Stimulated activated naive CD8-positive, alpha-beta T cell treated with anti-CD3 and anti-CD28 coated beads, Interleukin-15, Interleukin-2, amounts not matched to agents 100 ng/mL and 50 ng/mL, for 24 hours (primary cell): Measurements from ENCODE around the gene ZNF334.
A peak's percentile ranks its signal among the peaks of the same experiment; 100 is the strongest.

ENCODE experiments used
- H3K27ac Mint-ChIP-seq: one replicate; pipeline ENCODE4 v1.8.0; 2021; ENCODE audit warnings: mild to moderate bottlenecking, mixed read lengths
- H3K27me3 Mint-ChIP-seq: one replicate; pipeline ENCODE4 v1.8.0; 2021; ENCODE audit warnings: mixed read lengths
- H3K36me3 Mint-ChIP-seq: one replicate; pipeline ENCODE4 v1.8.0; 2021; ENCODE audit warnings: low read depth, mixed read lengths
- H3K4me1 Mint-ChIP-seq: one replicate; pipeline ENCODE4 v1.8.0; 2021; ENCODE audit warnings: low read depth, mixed read lengths
- H3K4me3 Mint-ChIP-seq: one replicate; pipeline ENCODE4 v1.8.0; 2021; ENCODE audit warnings: mild to moderate bottlenecking, mixed read lengths
- H3K9me3 Mint-ChIP-seq: one replicate; pipeline ENCODE4 v1.8.0; 2021; ENCODE audit warnings: mixed read lengths

Gene ZNF334

DNA sequence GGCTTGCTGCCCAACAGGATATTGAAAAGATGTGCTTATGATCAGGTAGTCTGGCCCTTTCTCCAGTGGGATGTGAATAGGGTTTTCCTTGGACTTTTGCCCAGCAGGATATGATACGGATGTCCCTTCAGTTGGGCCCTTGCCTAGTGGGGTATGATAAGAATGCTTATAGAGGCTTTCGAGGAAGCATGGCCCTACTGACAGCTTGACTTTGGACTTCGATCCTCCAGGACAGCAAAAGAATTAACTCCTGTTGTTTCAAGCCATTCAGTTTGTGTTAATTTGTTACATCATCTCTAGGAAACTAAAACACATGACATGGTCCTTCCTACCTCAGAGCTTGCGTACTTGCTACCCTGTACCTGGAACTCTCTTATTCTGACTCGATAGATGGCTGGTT, 9.7 kb upstream of the ZNF334 start:
- Mint-ChIP-seq H3K36me3 (no peaks in the 10 kb centered on the region), H3K4me1 (no peaks in the 10 kb centered on the region), H3K9me3 (no peaks in the 10 kb centered on the region), H3K4me3 (no peak overlapping the region), H3K27me3 (peaks cover 27% of the 10 kb centered on the region), H3K27ac (no peak overlapping the region)

GRCh38 chr20:46520976-46521579, 7.7 kb upstream of the ZNF334 start:
- no peaks in the 10 kb centered on the region for H3K4me1 Mint-ChIP-seq
- H3K36me3 Mint-ChIP-seq, result no peaks in the 10 kb centered on the region
- H3K4me3 Mint-ChIP-seq, result no peak overlapping the region
- no peaks in the 10 kb centered on the region for H3K9me3 Mint-ChIP-seq
- no peak overlapping the region for H3K27ac Mint-ChIP-seq
- peaks cover 31% of the 10 kb centered on the region for H3K27me3 Mint-ChIP-seq

GRCh38 chr20:46520540-46520939, 7.2 kb upstream of the ZNF334 start:
- H3K36me3 Mint-ChIP-seq, result no peaks in the 10 kb centered on the region
- H3K27me3 Mint-ChIP-seq, result peaks cover 34% of the 10 kb centered on the region
- H3K27ac Mint-ChIP-seq, result no peak overlapping the region
- no peak overlapping the region for H3K4me3 Mint-ChIP-seq
- no peaks in the 10 kb centered on the region for H3K4me1 Mint-ChIP-seq
- H3K9me3 Mint-ChIP-seq, result no peaks in the 10 kb centered on the region

GRCh38 chr20:46519471-46520068, 6.2 kb upstream of the ZNF334 start:
- H3K4me3 Mint-ChIP-seq, result no peak overlapping the region
- H3K9me3 Mint-ChIP-seq, result no peaks in the 10 kb centered on the region
- H3K27me3 Mint-ChIP-seq, result peaks cover 28% of the 10 kb centered on the region
- H3K36me3 Mint-ChIP-seq, result no peaks in the 10 kb centered on the region
- no peak overlapping the region for H3K27ac Mint-ChIP-seq
- H3K4me1 Mint-ChIP-seq, result no peaks in the 10 kb centered on the region

DNA sequence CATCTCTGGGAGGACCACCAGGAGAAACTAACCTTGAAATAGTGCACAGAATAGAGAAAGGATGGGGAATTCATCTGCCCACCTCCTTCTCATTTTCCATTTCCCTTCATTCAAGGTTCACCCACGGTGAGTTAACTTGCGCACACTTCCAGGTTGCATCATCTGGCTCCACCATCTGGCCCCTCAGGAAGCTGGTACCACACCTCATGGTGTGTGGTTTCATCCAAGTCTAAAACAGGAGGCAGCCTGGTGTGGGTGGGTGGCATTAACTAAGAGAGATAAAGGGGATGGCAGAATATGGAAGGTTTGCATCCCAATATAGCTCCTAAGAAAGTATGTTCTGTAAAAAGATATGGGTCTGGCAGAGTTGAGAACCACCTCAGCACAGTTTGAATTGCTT, 3.8 kb downstream of the ZNF334 start:
- H3K27ac Mint-ChIP-seq, result peak overlapping the region; percentile 23
- H3K4me1 Mint-ChIP-seq, result peaks cover 25% of the 10 kb centered on the region
- no peak overlapping the region for H3K4me3 Mint-ChIP-seq
- H3K36me3 Mint-ChIP-seq, result peaks cover 8% of the 10 kb centered on the region
- H3K27me3 Mint-ChIP-seq, result peaks cover 38% of the 10 kb centered on the region
- no peaks in the 10 kb centered on the region for H3K9me3 Mint-ChIP-seq

DNA sequence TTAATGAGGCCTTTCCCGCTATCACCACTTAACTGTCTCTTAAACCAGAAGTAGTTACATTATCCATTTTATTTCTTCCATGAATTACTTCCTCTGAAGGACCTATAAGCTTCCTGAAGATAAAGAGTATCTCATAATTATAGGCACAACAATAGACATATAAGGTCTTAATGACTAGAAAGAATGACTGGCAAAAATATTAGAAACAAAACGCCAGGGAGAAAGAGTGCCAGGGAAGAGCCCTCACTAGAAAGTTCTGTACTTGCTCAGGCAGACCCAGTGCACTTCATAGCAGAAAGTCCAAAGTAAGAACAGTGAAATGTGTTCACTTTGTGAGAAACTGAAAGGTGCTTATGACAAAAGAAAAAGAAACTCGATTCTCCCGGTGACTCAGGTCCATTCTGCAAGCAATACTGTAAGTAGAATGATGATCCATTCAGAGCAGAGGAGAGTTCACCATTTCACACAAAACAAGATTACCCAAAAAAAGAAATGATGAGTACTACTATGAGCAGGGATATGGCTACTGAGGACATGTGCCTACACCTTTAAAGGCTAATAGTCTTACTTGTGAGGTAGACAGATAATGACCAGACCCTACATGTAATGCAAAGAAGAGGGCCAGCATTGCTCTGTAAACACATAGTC, 5.5 kb downstream of the ZNF334 start:
- no peak overlapping the region for H3K4me3 Mint-ChIP-seq
- peaks cover 14% of the 10 kb centered on the region for H3K9me3 Mint-ChIP-seq
- H3K36me3 Mint-ChIP-seq, result peaks cover 24% of the 10 kb centered on the region
- H3K27ac Mint-ChIP-seq, result no peak overlapping the region
- peaks cover 24% of the 10 kb centered on the region for H3K4me1 Mint-ChIP-seq
- H3K27me3 Mint-ChIP-seq, result peaks cover 45% of the 10 kb centered on the region

DNA sequence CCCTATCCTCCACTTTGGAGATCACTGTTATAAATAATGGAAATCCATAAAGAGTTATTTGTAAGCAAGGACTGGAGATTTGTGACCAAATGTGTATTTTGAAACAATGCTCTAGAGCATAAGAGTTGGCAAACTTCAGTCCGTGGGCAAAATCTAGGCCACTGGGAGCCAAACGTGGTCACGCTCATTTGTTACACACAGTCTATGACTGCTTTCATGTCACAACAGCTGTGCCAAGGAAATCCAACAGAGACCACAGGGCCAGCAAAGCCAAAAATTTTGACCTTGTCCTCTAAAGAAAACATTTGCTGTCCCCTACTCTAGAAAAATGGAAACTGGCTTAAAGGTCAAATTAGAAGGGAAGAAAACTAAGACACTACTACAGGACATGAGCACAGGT, 7.9 kb downstream of the ZNF334 start:
- Mint-ChIP-seq H3K4me3 (no peak overlapping the region), H3K9me3 (peaks cover 33% of the 10 kb centered on the region), H3K27me3 (peaks cover 43% of the 10 kb centered on the region), H3K27ac (no peak overlapping the region), H3K36me3 (peaks cover 35% of the 10 kb centered on the region), H3K4me1 (peaks cover 19% of the 10 kb centered on the region)

DNA sequence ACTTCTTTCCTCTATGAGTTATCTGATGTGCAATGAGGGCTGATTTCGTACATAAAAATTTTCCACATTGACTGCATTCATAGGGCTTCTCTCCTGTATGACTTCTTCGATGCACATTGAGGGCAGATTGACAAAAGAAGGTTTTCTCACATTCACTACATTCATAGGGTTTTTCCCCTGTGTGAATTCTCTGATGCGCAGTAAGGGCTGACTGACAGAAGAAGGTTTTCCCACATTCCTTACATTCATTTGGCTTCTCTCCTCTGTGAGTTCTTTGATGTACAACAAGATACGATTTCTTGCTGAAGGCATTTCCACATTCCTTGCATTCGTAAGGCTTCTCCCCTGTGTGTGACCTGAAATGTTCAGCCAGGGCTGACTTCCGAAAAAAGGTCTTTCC, 11.4 kb downstream of the ZNF334 start:
- peaks cover 26% of the 10 kb centered on the region for H3K27me3 Mint-ChIP-seq

DNA sequence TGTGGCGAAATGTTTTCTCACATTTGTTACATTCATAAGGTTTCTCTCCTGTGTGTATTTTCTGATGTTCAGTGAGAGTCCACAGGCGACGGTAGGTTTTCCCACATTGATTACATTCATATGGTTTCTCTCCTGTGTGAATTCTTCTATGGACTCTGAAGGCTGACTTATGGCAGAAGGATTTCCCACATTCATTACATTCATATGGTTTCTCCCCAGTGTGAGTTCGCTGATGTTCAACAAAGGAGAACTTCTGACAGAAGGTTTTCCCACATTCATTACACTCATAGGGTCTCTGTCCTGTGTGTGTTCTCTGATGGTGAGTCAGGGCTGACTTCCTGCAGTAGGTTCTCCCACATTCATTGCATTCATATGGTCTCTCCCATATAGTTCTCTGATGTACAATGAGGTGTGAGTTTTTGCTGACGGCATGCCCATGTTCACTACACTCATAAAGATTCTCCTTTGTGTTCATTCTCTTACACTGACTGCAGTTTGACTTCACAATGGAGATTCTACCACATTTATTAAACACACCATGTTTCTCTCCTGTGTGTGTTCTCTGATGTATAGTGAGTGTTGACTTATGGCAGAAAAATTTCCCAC, 11.9 kb downstream of the ZNF334 start:
- Mint-ChIP-seq H3K27me3 (peaks cover 26% of the 10 kb centered on the region), H3K36me3 (peaks cover 31% of the 10 kb centered on the region), H3K27ac (no peak overlapping the region), H3K4me1 (no peaks in the 10 kb centered on the region), H3K9me3 (peaks cover 37% of the 10 kb centered on the region), H3K4me3 (no peak overlapping the region)

More for the DNA sequence above, 11.4 kb downstream of the ZNF334 start:
- H3K36me3 Mint-ChIP-seq, result peaks cover 31% of the 10 kb centered on the region
- H3K4me1 Mint-ChIP-seq, result no peaks in the 10 kb centered on the region
- H3K27ac Mint-ChIP-seq, result no peak overlapping the region
- H3K9me3 Mint-ChIP-seq, result peaks cover 37% of the 10 kb centered on the region
- no peak overlapping the region for H3K4me3 Mint-ChIP-seq

DNA sequence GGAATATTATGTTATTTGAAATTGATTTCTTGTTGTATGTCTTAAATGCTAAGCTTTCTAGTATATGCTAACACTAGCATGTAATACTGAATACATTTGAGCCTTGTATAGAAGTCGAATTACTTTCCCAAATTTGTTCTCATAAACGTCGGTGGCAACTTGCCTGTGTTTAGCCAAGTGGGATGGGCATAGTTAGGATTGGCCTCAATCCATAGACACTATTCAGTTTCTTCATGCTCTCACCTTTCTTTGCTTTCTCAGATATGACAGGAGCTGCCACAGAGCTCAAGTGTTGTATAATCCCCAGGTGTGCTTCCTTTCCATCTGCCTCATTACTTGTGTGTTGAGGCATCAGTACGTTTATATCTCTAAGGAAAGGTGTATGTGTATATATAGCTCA, 19.3 kb downstream of the ZNF334 start:
- no peaks in the 10 kb centered on the region for H3K36me3 Mint-ChIP-seq
- H3K27ac Mint-ChIP-seq, result no peak overlapping the region
- peaks cover 35% of the 10 kb centered on the region for H3K27me3 Mint-ChIP-seq
- H3K4me1 Mint-ChIP-seq, result no peaks in the 10 kb centered on the region
- H3K9me3 Mint-ChIP-seq, result peaks cover 5% of the 10 kb centered on the region
- H3K4me3 Mint-ChIP-seq, result no peak overlapping the region

DNA sequence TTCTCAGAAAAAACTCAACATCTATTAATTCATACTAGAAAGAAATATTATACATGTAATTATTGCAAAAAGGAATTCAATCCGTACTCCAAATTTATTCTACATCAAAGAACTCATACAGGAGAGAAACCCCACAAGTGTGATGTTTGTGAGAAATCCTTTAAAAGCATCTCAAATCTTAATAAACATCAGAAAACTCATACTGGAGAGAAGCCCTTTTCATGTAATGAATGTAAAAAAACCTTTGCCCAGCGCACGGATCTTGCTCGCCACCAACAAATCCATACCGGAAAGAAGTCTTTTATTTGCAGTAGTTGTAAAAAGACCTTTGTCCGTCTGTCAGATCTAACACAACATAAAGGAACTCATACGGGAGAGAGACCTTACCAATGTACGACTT, 22.0 kb downstream of the ZNF334 start:
- H3K9me3 Mint-ChIP-seq, result no peaks in the 10 kb centered on the region
- H3K36me3 Mint-ChIP-seq, result no peaks in the 10 kb centered on the region
- peaks cover 53% of the 10 kb centered on the region for H3K27me3 Mint-ChIP-seq
- H3K4me3 Mint-ChIP-seq, result no peak overlapping the region
- H3K27ac Mint-ChIP-seq, result no peak overlapping the region
- no peaks in the 10 kb centered on the region for H3K4me1 Mint-ChIP-seq

- Mint-ChIP-seq H3K36me3 (no peaks in the 10 kb centered on the region), H3K4me3 (no peak overlapping the region), H3K27me3 (peaks cover 74% of the 10 kb centered on the region), H3K9me3 (no peaks in the 10 kb centered on the region), H3K27ac (no peak overlapping the region), H3K4me1 (no peaks in the 10 kb centered on the region)
Measured at GRCh38 chr20:46488451-46488850, 24.9 kb downstream of the ZNF334 start.

- H3K36me3 Mint-ChIP-seq, result no peaks in the 10 kb centered on the region
- no peak overlapping the region for H3K27ac Mint-ChIP-seq
- H3K4me3 Mint-ChIP-seq, result no peak overlapping the region
- H3K4me1 Mint-ChIP-seq, result no peaks in the 10 kb centered on the region
- H3K27me3 Mint-ChIP-seq, result peaks cover 71% of the 10 kb centered on the region
- H3K9me3 Mint-ChIP-seq, result no peaks in the 10 kb centered on the region
Measured at GRCh38 chr20:46487628-46488027, 25.7 kb downstream of the ZNF334 start.

DNA sequence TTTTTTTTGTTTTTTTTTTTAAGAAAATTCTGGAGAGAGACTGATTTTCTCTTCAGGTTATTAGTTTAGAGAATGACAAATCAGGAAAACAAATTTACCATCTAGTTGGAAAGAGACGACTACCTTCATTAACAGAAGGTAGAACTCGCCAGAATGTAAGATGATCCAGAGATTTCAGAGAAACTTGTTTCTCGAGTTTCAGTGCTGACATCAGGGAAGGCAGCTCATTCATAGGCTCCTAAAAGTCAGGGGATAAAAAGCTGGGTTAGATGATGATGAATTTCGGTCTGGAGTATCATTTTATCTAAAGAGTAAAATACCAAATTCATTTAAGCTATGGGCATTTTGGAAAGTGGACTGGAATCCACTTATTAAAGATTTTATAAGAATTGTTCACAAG, 27.9 kb downstream of the ZNF334 start:
- Mint-ChIP-seq H3K27me3 (peaks cover 64% of the 10 kb centered on the region), H3K36me3 (no peaks in the 10 kb centered on the region), H3K9me3 (no peaks in the 10 kb centered on the region), H3K4me3 (no peak overlapping the region), H3K27ac (no peak overlapping the region), H3K4me1 (no peaks in the 10 kb centered on the region)

DNA sequence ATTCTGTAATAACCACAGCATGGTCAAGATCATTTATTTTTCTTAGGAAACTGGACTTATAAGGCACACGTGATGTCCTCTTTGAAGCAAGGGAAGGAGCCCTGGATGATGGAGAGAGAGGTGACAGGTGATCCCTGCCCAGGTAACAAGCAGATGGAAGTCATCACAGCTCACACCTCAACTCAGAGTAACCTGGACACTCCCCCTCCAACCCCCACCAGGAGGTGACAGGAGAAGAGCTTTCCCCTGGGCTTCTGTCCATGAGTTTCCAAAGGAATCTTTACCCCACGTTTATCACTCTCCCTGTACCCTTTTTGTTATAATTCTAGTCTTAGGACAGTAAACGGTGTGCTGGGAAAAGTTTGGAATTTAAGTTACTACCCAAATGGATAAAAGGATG, 28.4 kb downstream of the ZNF334 start:
- H3K27ac Mint-ChIP-seq, result no peak overlapping the region
- no peaks in the 10 kb centered on the region for H3K9me3 Mint-ChIP-seq
- H3K4me3 Mint-ChIP-seq, result no peak overlapping the region
- H3K4me1 Mint-ChIP-seq, result no peaks in the 10 kb centered on the region
- no peaks in the 10 kb centered on the region for H3K36me3 Mint-ChIP-seq
- H3K27me3 Mint-ChIP-seq, result peaks cover 66% of the 10 kb centered on the region
